HG03135 (cell line): ENCODE measurements around the gene TDRD1.

Experiments
- ATAC-seq: cut with Tn5 transposase; IDR thresholded peaks from one replicate; pipeline ENCODE4 v1.9.1; 2021; ENCODE audit warnings: mild to moderate bottlenecking, moderate library complexity; ENCODE audit not compliant: unreplicated experiment

The TDRD1 gene

DNA sequence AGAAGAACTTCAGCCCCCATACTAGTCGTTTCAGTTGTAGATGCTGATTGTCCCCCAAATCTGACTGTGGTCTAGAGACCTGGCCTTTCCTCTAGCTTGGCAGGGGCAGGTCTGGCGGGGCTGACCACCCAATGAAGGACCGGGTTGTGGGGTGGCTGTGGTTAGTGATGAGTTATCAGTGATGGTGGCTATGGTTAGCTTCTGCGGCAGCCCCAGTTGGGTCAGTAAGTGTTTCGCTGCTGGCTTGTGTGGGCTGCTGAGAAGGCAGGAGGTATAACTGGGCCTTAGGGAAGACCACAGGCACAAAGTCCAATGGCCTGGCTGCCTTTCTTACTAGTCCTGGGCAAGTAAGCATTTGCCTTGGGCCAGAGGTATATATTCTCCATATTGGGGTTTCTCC lies 81.2 kb downstream of the TDRD1 start:
- ATAC-seq = no peak

DNA sequence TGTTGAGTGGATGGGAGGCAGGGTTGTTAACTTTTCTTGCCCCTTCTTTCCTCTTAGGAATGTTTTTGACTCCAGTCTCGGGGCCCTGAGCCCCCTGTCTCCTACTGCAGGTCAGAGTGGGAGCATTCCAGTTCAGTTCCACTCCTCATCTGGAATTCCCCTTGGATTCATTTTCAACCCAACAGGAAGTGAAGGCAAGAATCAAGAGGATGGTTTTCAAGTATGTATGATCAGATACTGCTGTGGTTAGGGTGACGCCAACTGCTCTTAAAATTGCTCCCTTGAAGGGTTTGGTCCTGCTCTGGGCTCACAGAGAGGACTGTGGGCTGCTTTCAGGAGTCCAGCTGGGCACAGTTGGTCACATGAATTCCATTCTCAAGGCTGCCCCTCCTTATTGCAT lies 81.9 kb downstream of the TDRD1 start:
- ATAC-seq = no peak

DNA sequence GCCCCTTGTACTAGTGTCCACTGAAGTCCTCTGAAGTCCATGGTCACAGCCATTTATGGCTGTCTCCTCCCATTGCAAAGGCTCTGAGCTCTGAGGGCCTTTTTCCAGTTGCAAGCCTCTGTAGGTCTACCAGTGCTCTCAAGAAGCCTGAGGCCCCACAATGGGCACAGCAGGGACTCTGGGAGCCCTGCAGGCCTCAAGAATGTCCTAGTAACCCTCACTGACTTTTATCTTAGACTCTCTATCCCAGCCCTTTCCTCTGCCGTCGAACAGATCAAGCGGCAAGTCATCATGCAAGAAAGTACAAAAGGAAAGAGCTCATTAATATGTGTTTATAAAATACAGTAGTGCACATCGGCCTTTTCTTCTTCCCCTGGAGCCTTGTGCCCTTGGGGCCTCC lies 83.3 kb downstream of the TDRD1 start:
- ATAC-seq = no peak

DNA sequence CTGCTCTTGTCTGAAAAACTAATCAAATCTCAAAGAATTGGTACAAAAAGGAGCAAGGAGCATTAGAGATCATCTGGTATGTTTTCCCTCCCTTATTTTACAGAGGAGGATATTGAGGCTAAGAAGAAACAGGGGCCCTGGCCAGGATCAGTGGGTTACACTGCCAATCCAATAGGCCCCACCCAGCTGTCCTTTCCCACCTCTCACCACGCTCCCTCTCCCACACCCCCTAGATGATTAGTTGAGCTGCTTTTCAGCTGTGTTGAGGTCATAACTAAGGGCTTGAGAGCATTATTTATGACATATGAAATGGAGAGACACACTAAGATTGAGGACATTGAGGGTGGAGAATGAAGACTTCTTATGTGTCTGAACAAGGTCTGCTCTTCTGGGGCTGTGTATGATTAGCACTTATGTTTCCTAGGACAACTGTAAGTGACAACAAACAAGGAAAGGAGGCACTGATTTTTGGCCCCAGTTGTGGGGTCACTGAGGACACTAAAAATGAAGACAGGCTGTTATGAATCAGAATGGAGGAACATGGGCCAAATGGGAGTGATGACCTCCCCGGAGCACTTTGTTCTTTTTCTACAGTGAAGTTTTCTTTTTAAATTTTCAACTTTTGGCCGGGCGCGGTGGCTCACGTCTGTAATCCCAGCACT lies 86.4 kb downstream of the TDRD1 start:
- ATAC-seq = no peak

GRCh38 chr10:114266521-114266920 lies 87.4 kb downstream of the TDRD1 start:
- no peak for ATAC-seq

DNA sequence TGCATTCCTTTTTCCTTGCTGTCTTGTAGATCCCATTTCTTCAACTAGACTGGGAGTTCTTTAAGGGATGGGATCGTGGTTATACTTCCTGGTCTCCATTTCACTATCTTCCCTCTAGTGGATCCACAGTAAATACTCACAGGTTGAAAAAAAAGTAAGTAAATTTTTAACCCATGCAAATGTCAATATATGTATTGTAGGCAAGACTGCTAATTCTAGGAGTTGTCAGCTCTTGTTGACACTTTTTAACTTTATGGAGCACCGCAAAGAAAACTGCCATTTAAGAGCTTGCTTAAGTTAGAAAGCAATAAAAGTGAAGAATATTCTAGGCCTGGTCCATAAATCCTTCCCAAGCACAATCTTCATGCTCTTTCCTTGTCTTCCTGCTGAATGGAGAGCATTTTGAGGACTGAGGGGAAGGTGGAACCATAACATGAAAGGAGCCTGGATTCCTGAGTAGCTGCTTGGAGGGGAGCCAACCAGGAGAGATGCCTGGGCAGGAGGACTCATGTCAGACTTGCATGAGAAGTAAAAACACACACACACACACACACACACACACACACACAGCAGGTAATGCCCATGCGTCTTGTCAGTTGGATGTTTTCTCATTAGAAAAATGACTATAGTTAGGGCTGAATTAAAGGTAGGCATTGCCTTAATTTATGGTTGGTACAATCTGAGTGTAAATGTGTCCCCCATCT lies 92.1 kb downstream of the TDRD1 start:
- ATAC-seq = no peak

DNA sequence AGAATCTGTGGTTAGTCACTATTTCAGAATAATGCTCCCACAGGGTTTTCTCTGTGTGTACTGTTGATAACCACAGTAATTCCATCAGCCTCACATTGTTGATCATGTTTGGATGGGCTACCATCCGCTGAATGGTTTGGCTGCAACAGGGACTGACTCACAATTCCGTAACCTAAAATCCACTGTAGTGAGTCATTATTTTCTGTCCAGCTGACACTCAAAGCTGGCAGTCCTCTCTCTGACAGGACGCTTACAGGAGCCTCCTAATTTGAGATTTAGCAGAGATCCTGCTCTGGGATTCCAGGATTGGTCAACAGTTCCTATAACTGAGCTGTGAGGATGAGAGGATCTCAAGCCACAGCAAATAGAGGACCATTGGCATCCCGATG lies 92.6 kb downstream of the TDRD1 start:
- no peak for ATAC-seq

DNA sequence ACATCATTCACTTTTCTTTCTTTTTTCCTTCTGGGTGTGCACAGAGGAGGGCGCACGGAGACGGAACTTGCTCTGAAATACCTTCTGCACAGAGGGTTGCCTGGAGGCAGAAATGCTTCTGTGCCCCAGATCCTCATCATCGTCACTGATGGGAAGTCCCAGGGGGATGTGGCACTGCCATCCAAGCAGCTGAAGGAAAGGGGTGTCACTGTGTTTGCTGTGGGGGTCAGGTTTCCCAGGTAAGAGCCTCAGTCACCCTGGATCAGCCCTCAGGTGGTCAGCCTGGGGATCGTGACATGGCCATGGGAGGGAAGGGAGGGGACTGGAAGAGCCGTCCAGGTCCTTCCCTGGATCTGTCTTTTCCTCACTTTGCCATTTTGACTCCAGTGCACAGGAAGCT lies 93.5 kb downstream of the TDRD1 start:
- no peak for ATAC-seq

- ATAC-seq = no peak
These were observed 94.8 kb downstream of the TDRD1 start for GRCh38 chr10:114273910-114274309.

DNA sequence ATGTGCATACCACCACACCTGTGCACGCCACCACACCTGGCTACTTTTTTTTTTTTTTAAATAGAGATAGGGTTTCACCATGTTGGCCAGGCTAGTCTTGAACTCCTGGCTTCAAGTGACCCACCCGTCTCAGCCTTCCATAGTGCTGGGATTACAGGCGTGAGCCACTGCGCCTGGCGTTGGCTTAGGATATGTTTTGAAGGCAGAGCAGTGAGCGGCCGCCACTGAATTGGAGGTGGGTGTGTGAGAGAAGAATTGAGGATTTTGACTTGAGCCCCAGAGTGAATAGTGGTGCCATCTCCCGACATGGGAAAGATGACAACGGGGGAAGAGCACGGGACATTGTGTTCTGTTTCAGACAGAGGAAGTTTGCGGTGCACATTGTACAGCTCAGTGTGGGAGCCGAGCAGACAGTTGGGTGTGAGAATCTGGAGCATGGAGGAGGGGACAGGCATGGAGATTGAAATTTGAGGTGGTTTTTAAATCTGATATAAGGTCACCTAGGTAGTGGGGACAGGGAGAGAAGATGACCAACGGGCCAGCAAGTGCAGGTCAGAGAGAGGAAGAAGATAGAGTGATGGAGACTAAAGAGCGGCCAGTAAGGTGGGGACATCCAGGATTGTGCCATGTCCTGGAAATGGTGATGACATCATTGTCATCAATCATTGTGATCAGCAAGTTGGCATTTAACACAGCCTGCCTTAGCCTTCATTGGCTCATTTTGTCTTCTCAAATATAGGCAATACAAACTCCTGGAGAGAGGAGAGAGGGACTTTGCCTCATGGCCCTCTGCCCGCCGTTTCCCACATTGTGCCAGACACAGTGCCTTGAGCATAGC lies 95.7 kb downstream of the TDRD1 start:
- ATAC-seq = no peak

GRCh38 chr10:114276066-114276465 lies 96.9 kb downstream of the TDRD1 start:
- no peak for ATAC-seq

DNA sequence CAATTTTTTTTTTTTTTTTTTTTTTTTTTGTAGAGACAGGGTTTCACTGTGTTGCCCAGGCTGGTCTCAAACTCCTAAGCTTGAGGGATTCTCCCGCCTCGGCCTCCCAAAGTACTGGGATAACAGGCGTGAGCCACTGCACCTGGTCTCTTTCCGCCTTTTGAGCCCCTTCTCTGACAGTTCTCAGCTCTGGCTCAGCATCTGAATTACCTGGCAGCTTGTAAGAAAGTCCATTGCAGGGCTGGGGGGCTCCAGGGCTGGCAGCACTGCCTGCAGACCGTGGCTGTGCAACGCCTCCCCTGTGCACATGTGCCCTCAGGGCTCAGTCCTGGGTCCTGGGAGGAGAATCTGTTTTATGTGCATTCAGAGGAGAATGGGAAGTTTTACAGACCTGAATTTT lies 97.5 kb downstream of the TDRD1 start:
- no peak for ATAC-seq

DNA sequence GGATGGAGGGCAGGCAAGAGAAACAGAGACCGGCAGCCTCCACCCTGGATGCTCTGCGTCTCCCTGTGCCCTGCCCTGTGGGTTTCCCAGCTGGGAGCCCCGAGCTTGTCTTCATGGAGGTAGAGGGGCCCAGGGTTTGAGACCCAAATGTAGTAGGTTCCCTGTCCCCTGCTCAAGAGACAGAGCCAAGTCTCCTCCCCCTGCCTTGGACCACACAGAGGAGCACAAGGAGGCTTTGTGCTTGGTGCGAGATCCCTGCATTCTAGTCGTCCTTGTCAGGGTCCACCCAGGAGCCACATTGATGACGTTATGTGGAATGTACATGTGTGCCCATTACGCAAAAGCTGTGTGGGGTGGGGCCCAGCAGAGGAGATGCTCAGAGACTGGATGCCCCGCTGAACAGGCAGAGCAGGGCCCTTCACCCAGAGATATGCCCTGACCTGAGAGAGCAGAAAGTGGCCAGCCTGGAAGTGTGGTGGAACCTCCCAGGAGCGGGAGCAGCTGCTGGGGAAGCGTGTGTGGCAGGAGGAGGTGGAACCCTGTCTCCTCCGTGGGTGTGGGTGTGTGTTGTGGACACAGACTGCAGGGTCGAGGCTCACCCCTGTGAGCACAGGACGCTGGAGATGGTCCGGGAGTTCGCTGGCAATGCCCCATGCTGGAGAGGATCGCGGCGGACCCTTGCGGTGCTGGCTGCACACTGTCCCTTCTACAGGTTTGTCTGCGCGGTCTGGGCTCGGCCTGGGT lies 99.2 kb downstream of the TDRD1 start:
- no peak for ATAC-seq

DNA sequence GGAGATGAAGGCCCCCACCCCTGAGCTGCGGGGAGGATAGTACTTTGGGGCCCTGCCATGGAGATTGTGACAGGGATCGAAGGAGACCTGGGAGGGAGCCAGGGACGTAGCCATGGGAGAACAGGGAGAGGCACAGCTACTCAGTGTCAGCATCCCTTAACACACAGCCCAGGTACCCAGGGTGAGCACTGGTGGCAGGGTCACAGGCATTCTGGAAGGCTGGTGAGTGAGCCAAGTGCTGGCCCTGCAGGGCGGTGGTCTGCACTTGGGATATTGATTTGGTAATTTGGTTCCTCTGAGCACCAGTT lies 99.7 kb downstream of the TDRD1 start:
- no peak for ATAC-seq

GRCh38 chr10:114279289-114279688 lies 100.1 kb downstream of the TDRD1 start:
- ATAC-seq = no peak

- ATAC-seq = no peak
These were observed 100.9 kb downstream of the TDRD1 start for GRCh38 chr10:114279901-114280644.

DNA sequence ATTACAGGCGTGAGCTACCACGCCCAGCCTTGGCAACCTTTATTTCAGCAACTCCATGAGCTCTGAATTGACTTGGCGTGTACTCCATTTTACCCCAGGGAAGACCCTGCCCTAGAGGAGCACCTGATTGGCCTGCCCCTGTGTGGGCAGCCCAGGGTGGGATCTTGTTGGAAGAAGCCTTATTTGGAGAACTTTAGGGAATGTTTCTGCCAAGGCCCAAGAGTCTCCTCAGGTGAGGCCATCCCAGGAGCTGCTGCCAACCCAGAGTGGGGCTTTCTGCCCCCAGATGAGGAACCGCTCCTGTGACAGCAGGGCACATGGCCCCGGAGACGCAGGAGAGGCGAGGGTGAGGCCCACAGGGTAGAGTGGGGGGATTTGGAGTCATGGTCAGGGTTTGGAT lies 101.9 kb downstream of the TDRD1 start:
- no peak for ATAC-seq

GRCh38 chr10:114281461-114281860 lies 102.3 kb downstream of the TDRD1 start:
- no peak for ATAC-seq
